Cardiac muscle cell (in vitro differentiated cells and primary cell): ENCODE data around the gene C17orf50. TPM values are rescaled to one million over a fixed set of nuclear protein-coding genes. Genes with fewer than 3 reads are reported as not detected.

ENCODE experiments used
- DNase-seq, 2 donors: peaks; one replicate each; pipeline versions ENCODE4 v3.0.0 to v3.0.0-alpha.2; 2010 to 2017; ENCODE audit warnings: low read depth in 1 of 2, low spot score in 1 of 2
- H3K27ac ChIP-seq: fragments of 200-600 bp; sonication (generic); 2 replicates; pipeline ENCODE4 v1.5.1; 2016
- H3K27me3 ChIP-seq: fragments of 200-600 bp; sonication (generic); 2 replicates; pipeline ENCODE4 v1.6.0; 2016; ENCODE audit warnings: control low read depth
- H3K36me3 ChIP-seq: fragments of 200-600 bp; sonication (generic); 2 replicates; pipeline ENCODE4 v1.5.1; 2016; ENCODE audit warnings: control low read depth
- H3K4me1 ChIP-seq: fragments of 200-600 bp; sonication (generic); 2 replicates; pipeline ENCODE4 v1.8.1; 2017; ENCODE audit warnings: low read depth, mild to moderate bottlenecking, mixed run types
- H3K4me3 ChIP-seq: fragments of 200-600 bp; sonication (generic); 2 replicates; pipeline ENCODE4 v1.5.1; 2016; ENCODE audit warnings: mild to moderate bottlenecking
- H3K9me3 ChIP-seq: fragments of 200-600 bp; sonication (generic); 2 replicates; pipeline ENCODE4 v1.5.1; 2017; ENCODE audit warnings: low read depth, mild to moderate bottlenecking, control low read depth
- polyA plus RNA-seq: library from polyadenylated mRNA; unstranded; fragments of >200 nt; fragmentation: Nextera tagmentation; extraction: Ambion mirVana; gene quantifications from 2 replicates; pipeline ENCODE4 v1.2.1, GENCODE V29; 2016
- total RNA-seq: library from RNA; depleted of rRNA; stranded (reverse); fragments of >200 nt; gene quantifications from 2 replicates; pipeline ENCODE4 v1.2.3, GENCODE V29; 2016
- TF ChIP-seq, protein P1 (sequence below): IDR thresholded peaks from 2 replicates; pipeline ENCODE4 v1.5.1; 2012; ENCODE audit warnings: low read depth, mild to moderate bottlenecking, low read length

The C17orf50 gene
- total and polyA plus RNA-seq, 2 experiments from 2014 or later, result 0.74 to 1.2 TPM

DNA sequence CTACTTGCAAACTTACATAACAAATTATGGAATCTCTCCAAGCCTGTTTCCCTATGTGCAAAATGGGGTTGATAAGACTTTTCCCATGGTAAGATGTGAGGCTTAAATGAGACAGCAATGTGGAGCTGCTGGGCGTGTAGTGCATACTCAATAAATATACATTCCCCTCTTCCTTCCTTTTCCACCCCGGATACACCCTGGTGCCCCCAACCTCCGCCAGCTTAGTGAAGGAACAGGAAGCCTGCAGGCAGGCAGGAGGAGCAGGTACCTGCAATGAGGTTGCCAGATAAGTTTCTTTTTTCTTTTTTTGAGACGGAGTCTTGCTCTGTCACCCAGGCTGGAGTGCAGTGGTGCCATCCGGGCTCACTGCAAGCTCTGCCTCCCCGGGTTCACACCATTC lies 14.9 kb downstream of the C17orf50 start:
- peaks cover 7% of the 10 kb centered on the region for H3K27me3 ChIP-seq
- peak in 1 of 2 donors; percentile 47 for DNase-seq
- TF ChIP-seq, protein P1, sequence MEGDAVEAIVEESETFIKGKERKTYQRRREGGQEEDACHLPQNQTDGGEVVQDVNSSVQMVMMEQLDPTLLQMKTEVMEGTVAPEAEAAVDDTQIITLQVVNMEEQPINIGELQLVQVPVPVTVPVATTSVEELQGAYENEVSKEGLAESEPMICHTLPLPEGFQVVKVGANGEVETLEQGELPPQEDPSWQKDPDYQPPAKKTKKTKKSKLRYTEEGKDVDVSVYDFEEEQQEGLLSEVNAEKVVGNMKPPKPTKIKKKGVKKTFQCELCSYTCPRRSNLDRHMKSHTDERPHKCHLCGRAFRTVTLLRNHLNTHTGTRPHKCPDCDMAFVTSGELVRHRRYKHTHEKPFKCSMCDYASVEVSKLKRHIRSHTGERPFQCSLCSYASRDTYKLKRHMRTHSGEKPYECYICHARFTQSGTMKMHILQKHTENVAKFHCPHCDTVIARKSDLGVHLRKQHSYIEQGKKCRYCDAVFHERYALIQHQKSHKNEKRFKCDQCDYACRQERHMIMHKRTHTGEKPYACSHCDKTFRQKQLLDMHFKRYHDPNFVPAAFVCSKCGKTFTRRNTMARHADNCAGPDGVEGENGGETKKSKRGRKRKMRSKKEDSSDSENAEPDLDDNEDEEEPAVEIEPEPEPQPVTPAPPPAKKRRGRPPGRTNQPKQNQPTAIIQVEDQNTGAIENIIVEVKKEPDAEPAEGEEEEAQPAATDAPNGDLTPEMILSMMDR, result no peak
- H3K36me3 ChIP-seq, result no peaks in the 10 kb centered on the region
- H3K4me3 ChIP-seq, result no peak overlapping the region
- H3K4me1 ChIP-seq, result peaks cover 17% of the 10 kb centered on the region
- H3K9me3 ChIP-seq, result no peaks in the 10 kb centered on the region
- no peak overlapping the region for H3K27ac ChIP-seq

- H3K27me3 ChIP-seq, result peaks cover 19% of the 10 kb centered on the region
- peak in 1 of 2 donors; percentile 36 for DNase-seq
- TF ChIP-seq, protein P1, result no peak
- no peak overlapping the region for H3K4me3 ChIP-seq
- peaks cover 17% of the 10 kb centered on the region for H3K4me1 ChIP-seq
- H3K9me3 ChIP-seq, result no peaks in the 10 kb centered on the region
- H3K27ac ChIP-seq, result no peak overlapping the region
- no peaks in the 10 kb centered on the region for H3K36me3 ChIP-seq
These were observed 18.0 kb downstream of the C17orf50 start for GRCh38 chr17:35778641-35779196.

DNA sequence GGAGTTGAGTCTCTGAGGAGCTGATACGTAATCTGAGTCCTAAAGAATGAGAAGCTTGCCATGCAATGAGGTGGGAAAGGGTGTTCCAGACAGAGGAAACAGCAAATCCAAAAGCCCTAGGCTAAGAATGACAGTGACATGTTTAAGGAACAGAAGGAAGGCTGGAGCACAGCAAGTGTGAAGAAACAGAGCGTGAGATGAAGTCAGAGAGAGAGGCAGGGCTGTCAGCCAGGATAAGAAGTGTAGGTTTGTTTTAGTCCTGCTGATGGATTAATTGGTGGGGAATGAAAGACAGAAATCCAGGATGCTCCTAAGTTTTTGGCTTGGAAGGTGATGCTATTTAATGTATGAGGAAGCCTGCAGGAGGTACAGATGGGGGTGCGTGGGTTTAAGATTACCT lies 20.3 kb downstream of the C17orf50 start:
- no peaks in the 10 kb centered on the region for H3K36me3 ChIP-seq
- no peak overlapping the region for H3K4me3 ChIP-seq
- H3K27me3 ChIP-seq, result peaks cover 19% of the 10 kb centered on the region
- H3K27ac ChIP-seq, result no peak overlapping the region
- no peaks in the 10 kb centered on the region for H3K9me3 ChIP-seq
- peaks cover 3% of the 10 kb centered on the region for H3K4me1 ChIP-seq
- TF ChIP-seq, protein P1, result no peak
- DNase-seq, result no peak

DNA sequence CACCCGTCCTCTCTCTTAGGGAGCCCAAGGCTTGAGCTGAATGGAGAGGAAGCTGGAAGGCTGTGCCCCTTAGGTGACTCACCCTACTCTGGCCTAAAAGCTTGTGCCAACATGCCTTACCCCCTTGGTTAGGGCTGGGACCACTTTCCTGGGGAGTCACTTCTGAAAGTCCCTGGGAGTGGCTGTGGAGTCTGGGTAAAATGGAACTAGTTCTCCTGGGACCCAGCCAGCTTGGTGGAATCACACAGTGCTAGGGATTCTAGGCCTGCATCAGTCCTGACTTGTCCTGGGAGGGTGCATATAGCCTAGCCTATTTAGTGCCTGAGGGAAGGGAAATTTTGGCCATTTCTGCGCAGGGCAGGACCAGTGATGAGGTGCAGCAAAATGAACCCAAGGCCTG lies 24.2 kb downstream of the C17orf50 start:
- no peaks in the 10 kb centered on the region for H3K36me3 ChIP-seq
- H3K4me3 ChIP-seq, result no peak overlapping the region
- no peak for DNase-seq
- peaks cover 17% of the 10 kb centered on the region for H3K27me3 ChIP-seq
- peaks cover 17% of the 10 kb centered on the region for H3K4me1 ChIP-seq
- H3K9me3 ChIP-seq, result no peaks in the 10 kb centered on the region
- TF ChIP-seq, protein P1, result no peak
- no peak overlapping the region for H3K27ac ChIP-seq

- no peak overlapping the region for H3K4me3 ChIP-seq
- DNase-seq, result peak in 1 of 2 donors; percentile 49
These were observed 26.3 kb downstream of the C17orf50 start for GRCh38 chr17:35786941-35787432.

More at GRCh38 chr17:35786941-35787432, 26.3 kb downstream of the C17orf50 start:
- Histone ChIP-seq H3K4me1 (peaks cover 17% of the 10 kb centered on the region), H3K27me3 (peaks cover 31% of the 10 kb centered on the region), H3K9me3 (no peaks in the 10 kb centered on the region), H3K27ac (peak overlapping the region; percentile 53), H3K36me3 (no peaks in the 10 kb centered on the region)
- TF ChIP-seq, protein P1, result no peak
